Measurements from ENCODE around the gene SUFU. TPM values are rescaled to one million over a fixed set of nuclear protein-coding genes. Genes with fewer than 3 reads are reported as not detected.

SUFU gene
- total RNA-seq, 1 donor from 2014 or later = 11.5 TPM

- Histone ChIP-seq H3K36me3 (no peaks in the 10 kb centered on the region), H3K4me1 (peaks cover 68% of the 10 kb centered on the region), H3K79me2 (ENCODE audit: low read depth) (peaks cover 97% of the 10 kb centered on the region), H3K9me3 (ENCODE audit: low read depth) (no peaks in the 10 kb centered on the region), H3K4me2 (peak overlapping the region; percentile 93), H2AFZ (replicated peaks) (no peak overlapping the region), H3K27ac (peak overlapping the region; percentile 99), H3K27me3 (no peaks in the 10 kb centered on the region), H3F3A (ENCODE audit: low read depth) (peaks cover 55% of the 10 kb centered on the region), H3K9ac (peak overlapping the region; percentile 54), H3K4me3 (peak overlapping the region; percentile 45), H4K20me1 (ENCODE audit: low read depth) (peaks cover 95% of the 10 kb centered on the region)
- Mint-ChIP-seq H3K4me1 (peaks cover 74% of the 10 kb centered on the region), H3K36me3 (peaks cover 16% of the 10 kb centered on the region), H3K9me3 (peaks cover 3% of the 10 kb centered on the region), H3K27me3 (ENCODE audit: insufficient read depth, low read depth) (peaks cover 12% of the 10 kb centered on the region), H3K27ac (peak overlapping the region; percentile 98), H3K4me3 (peak overlapping the region; percentile 80)
- TF ChIP-seq EZH2 (IDR thresholded peaks at IDR 0.05) (no peak), EZH2phosphoT487 (IDR thresholded peaks at IDR 0.05) (no peak), CTCF (IDR thresholded peaks at IDR 0.05) (no peak)
- peak; percentile 93 for DNase-seq (ENCODE audit: low spot score)
Measured at GRCh38 chr10:102648889-102649796, 145.4 kb downstream of the SUFU start.

- H3K79me2 ChIP-seq (ENCODE audit: low read depth) = peaks cover 90% of the 10 kb centered on the region
- peaks cover 68% of the 10 kb centered on the region for H3K4me1 ChIP-seq
- peaks cover 3% of the 10 kb centered on the region for H3K9me3 Mint-ChIP-seq
Measured at GRCh38 chr10:102649797-102650654, 146.3 kb downstream of the SUFU start.

More at GRCh38 chr10:102649797-102650654, 146.3 kb downstream of the SUFU start:
- peaks cover 20% of the 10 kb centered on the region for H3K36me3 Mint-ChIP-seq
- no peak overlapping the region for H3K9ac ChIP-seq
- peaks cover 76% of the 10 kb centered on the region for H3K4me1 Mint-ChIP-seq
- H4K20me1 ChIP-seq (ENCODE audit: low read depth) = peaks cover 99% of the 10 kb centered on the region
- TF ChIP-seq CTCF (IDR thresholded peaks at IDR 0.05) = no peak
- TF ChIP-seq EZH2phosphoT487 (IDR thresholded peaks at IDR 0.05) = no peak
- TF ChIP-seq EZH2 (IDR thresholded peaks at IDR 0.05) = no peak
- no peak overlapping the region for H2AFZ ChIP-seq (replicated peaks)
- H3K4me3 Mint-ChIP-seq = peak overlapping the region; percentile 69
- peak overlapping the region; percentile 45 for H3K4me3 ChIP-seq
- peak overlapping the region; percentile 99 for H3K27ac ChIP-seq
- H3K4me2 ChIP-seq = peak overlapping the region; percentile 93
- peaks cover 55% of the 10 kb centered on the region for H3F3A ChIP-seq (ENCODE audit: low read depth)
- DNase-seq (ENCODE audit: low spot score) = peak; percentile 63
- peak overlapping the region; percentile 96 for H3K27ac Mint-ChIP-seq
- H3K27me3 Mint-ChIP-seq (ENCODE audit: insufficient read depth, low read depth) = peaks cover 11% of the 10 kb centered on the region
- no peaks in the 10 kb centered on the region for H3K36me3 ChIP-seq
- no peaks in the 10 kb centered on the region for H3K9me3 ChIP-seq (ENCODE audit: low read depth)
- no peaks in the 10 kb centered on the region for H3K27me3 ChIP-seq
